Activated CD4-positive, alpha-beta T cell treated with anti-CD3 and anti-CD28 coated beads for 36 hours (primary cell): Measurements from ENCODE around the gene MFNG. TPM values are rescaled to one million over a fixed set of nuclear protein-coding genes. Genes with fewer than 3 reads are reported as not detected.
A peak's percentile ranks its signal among the peaks of the same experiment; 100 is the strongest.

Experiments
- ATAC-seq: fragments of 200-7000 bp; cut with Tn5 transposase; one replicate; pipeline ENCODE4 v1.10.0; 2021; ENCODE audit warnings: mild to moderate bottlenecking, moderate library complexity
- CTCF ChIA-PET: fragments of 350-600 bp; sonication (Branson Sonifier 250); formaldehyde crosslinking; loops from one replicate; lab custom pipeline; 2021; ENCODE audit warnings: antibody characterized with exemption; lab: Charles Lee
- POLR2A ChIA-PET: fragments of 350-600 bp; sonication (Branson Sonifier 250); formaldehyde crosslinking; loops from one replicate; lab custom pipeline; 2021; ENCODE audit warnings: antibody characterized with exemption, inconsistent platforms; lab: Charles Lee
- DNase-seq: peaks from one replicate; pipeline ENCODE4 v3.0.0-alpha.2; 2020
- H3K27ac Mint-ChIP-seq: one replicate; pipeline ENCODE4 v1.8.0; 2021; ENCODE audit warnings: mixed read lengths
- H3K27me3 Mint-ChIP-seq: one replicate; pipeline ENCODE4 v1.8.0; 2021; ENCODE audit warnings: mixed read lengths
- H3K36me3 Mint-ChIP-seq: one replicate; pipeline ENCODE4 v1.8.0; 2021; ENCODE audit warnings: low read depth, mixed read lengths
- H3K4me1 Mint-ChIP-seq: one replicate; pipeline ENCODE4 v1.8.0; 2021; ENCODE audit warnings: mixed read lengths
- H3K4me3 Mint-ChIP-seq: one replicate; pipeline ENCODE4 v1.8.0; 2021; ENCODE audit warnings: mild to moderate bottlenecking, moderate library complexity, mixed read lengths
- H3K9me3 Mint-ChIP-seq: one replicate; pipeline ENCODE4 v1.8.0; 2021; ENCODE audit warnings: low read depth, mixed read lengths
- intact Hi-C, 2 experiments: fragments of 100-400 bp; cut with DNase I in 1 of 2; cut with micrococcal nuclease in 1 of 2; formaldehyde crosslinking; loops; one replicate each; pipeline versions ENCODE4 v1.14.2 to v1.15.1; 2022 to 2024; cut with DNase I, micrococcal nuclease
- total RNA-seq, 2 experiments: library from RNA; stranded (reverse); gene quantifications; one replicate each; pipeline ENCODE4 v1.2.3, GENCODE V29; 2021

MFNG gene
- total RNA-seq, 2 experiments from 2014 or later, result 108 to 125 TPM

GRCh38 chr22:37419370-37419968 is 66.7 kb downstream of the MFNG start:
- Mint-ChIP-seq H3K27me3 (peaks cover 46% of the 10 kb centered on the region), H3K4me3 (peak overlapping the region; percentile 55), H3K4me1 (peaks cover 26% of the 10 kb centered on the region), H3K36me3 (no peaks in the 10 kb centered on the region), H3K9me3 (no peaks in the 10 kb centered on the region), H3K27ac (no peak overlapping the region)
- peak; percentile 25 for DNase-seq
- ChIA-PET POLR2A (no interaction called here), CTCF (no interaction called here)
- no peak for ATAC-seq
- intact Hi-C loops, result no loop called here

Other genes with a start within 250 kb of the MFNG start
- 100 to 1,000 TPM; 692 to 930 TPM for gene RAC2, start 242.1 kb downstream of the MFNG start, total RNA-seq
- gene CYTH4, start 203.9 kb downstream of the MFNG start, total RNA-seq, result 10 to 100 TPM; 33.1 to 42.8 TPM
- under 1 TPM; 0.19 to 0.25 TPM for gene ELFN2, start 58.9 kb downstream of the MFNG start, total RNA-seq
- not detected for gene CARD10, start 33.0 kb upstream of the MFNG start, total RNA-seq
- gene CDC42EP1, start 74.1 kb upstream of the MFNG start, total RNA-seq, result under 1 TPM; 0.83 to 0.87 TPM
- not detected for gene LGALS2, start 93.7 kb upstream of the MFNG start, total RNA-seq
- 10 to 100 TPM; 55.4 to 66.6 TPM for gene GGA1, start 122.5 kb upstream of the MFNG start, total RNA-seq
- gene SH3BP1, start 153.3 kb upstream of the MFNG start, total RNA-seq, result 10 to 100 TPM; 86.5 to 98.2 TPM
- gene PDXP, start 172.3 kb upstream of the MFNG start, total RNA-seq, result 10 to 100 TPM; 35.8 to 37.8 TPM
- gene LGALS1, start 189.3 kb upstream of the MFNG start, total RNA-seq, result 100 to 1,000 TPM; 522 to 663 TPM
- 10 to 100 TPM; 37.1 to 42.3 TPM for gene NOL12, start 200.0 kb upstream of the MFNG start, total RNA-seq
- gene TRIOBP, start 210.7 kb upstream of the MFNG start, total RNA-seq, result 10 to 100 TPM; 23.3 to 26.1 TPM